ENCODE data around the gene ZRANB1. TPM values are rescaled to one million over a fixed set of nuclear protein-coding genes. Genes with fewer than 3 reads are reported as not detected.

Gene ZRANB1
- total RNA-seq, 1 experiment from 2014 or later = 22.6 TPM

- peaks cover 18% of the 10 kb centered on the region for H3K4me1 ChIP-seq (ENCODE audit: insufficient read depth, low read length, poor library complexity, severe bottlenecking)
- POLR2A ChIA-PET (ENCODE audit: low non-redundant PET) = no interaction called here
- DNase-seq (ENCODE audit: low spot score) = no peak
- CTCF ChIA-PET = no interaction called here
- H3K27ac ChIP-seq (ENCODE audit: low read depth, low read length, poor library complexity, severe bottlenecking) = no peak overlapping the region
- intact Hi-C loops (cut with micrococcal nuclease; ENCODE audit: unreplicated experiment) = no loop called here
- TF ChIP-seq CTCF (conservative IDR thresholded peaks at IDR 0.05; ENCODE audit: low read depth, low read length) (no peak), EZH2 (IDR thresholded peaks at IDR 0.05; ENCODE audit: borderline replicate concordance, low read depth, low read length, poor library complexity, severe bottlenecking) (no peak)
- H3K4me3 ChIP-seq (ENCODE audit: low read depth, low read length, poor library complexity, severe bottlenecking) = no peak overlapping the region
- H3K36me3 ChIP-seq (ENCODE audit: insufficient read depth, low read length, poor library complexity, severe bottlenecking) = no peaks in the 10 kb centered on the region
- H3K27me3 ChIP-seq (replicated peaks; ENCODE audit: insufficient read depth, low read depth, low read length, poor library complexity) = no peaks in the 10 kb centered on the region
- H3K9me3 ChIP-seq (ENCODE audit: low read depth, low read length, poor library complexity, severe bottlenecking) = no peaks in the 10 kb centered on the region
- no TSS peak for BruUV-seq (replicated peaks)
These were observed 71.1 kb downstream of the ZRANB1 start for GRCh38 chr10:125012851-125013528.

GRCh38 chr10:125013529-125013872 lies 71.6 kb downstream of the ZRANB1 start:
- no peak for TF ChIP-seq EZH2 (IDR thresholded peaks at IDR 0.05; ENCODE audit: borderline replicate concordance, low read depth, low read length, poor library complexity, severe bottlenecking)
- no peak for TF ChIP-seq CTCF (conservative IDR thresholded peaks at IDR 0.05; ENCODE audit: low read depth, low read length)
- DNase-seq (ENCODE audit: low spot score) = no peak
- no TSS peak for BruUV-seq (replicated peaks)
- Histone ChIP-seq H3K27ac (ENCODE audit: low read depth, low read length, poor library complexity, severe bottlenecking) (no peak overlapping the region), H3K4me3 (ENCODE audit: low read depth, low read length, poor library complexity, severe bottlenecking) (no peak overlapping the region), H3K4me1 (ENCODE audit: insufficient read depth, low read length, poor library complexity, severe bottlenecking) (peaks cover 19% of the 10 kb centered on the region), H3K9me3 (ENCODE audit: low read depth, low read length, poor library complexity, severe bottlenecking) (no peaks in the 10 kb centered on the region), H3K36me3 (ENCODE audit: insufficient read depth, low read length, poor library complexity, severe bottlenecking) (no peaks in the 10 kb centered on the region), H3K27me3 (replicated peaks; ENCODE audit: insufficient read depth, low read depth, low read length, poor library complexity) (no peaks in the 10 kb centered on the region)
- POLR2A ChIA-PET (ENCODE audit: low non-redundant PET) = no interaction called here
- CTCF ChIA-PET = no interaction called here
- intact Hi-C loops (cut with micrococcal nuclease; ENCODE audit: unreplicated experiment) = no loop called here

GRCh38 chr10:125014086-125014830 lies 72.3 kb downstream of the ZRANB1 start:
- Histone ChIP-seq H3K9me3 (ENCODE audit: low read depth, low read length, poor library complexity, severe bottlenecking) (no peaks in the 10 kb centered on the region), H3K4me3 (ENCODE audit: low read depth, low read length, poor library complexity, severe bottlenecking) (no peak overlapping the region), H3K4me1 (ENCODE audit: insufficient read depth, low read length, poor library complexity, severe bottlenecking) (peaks cover 26% of the 10 kb centered on the region), H3K36me3 (ENCODE audit: insufficient read depth, low read length, poor library complexity, severe bottlenecking) (no peaks in the 10 kb centered on the region), H3K27ac (ENCODE audit: low read depth, low read length, poor library complexity, severe bottlenecking) (no peak overlapping the region), H3K27me3 (replicated peaks; ENCODE audit: insufficient read depth, low read depth, low read length, poor library complexity) (no peaks in the 10 kb centered on the region)
- intact Hi-C loops (cut with micrococcal nuclease; ENCODE audit: unreplicated experiment) = no loop called here
- ChIA-PET CTCF (no interaction called here), POLR2A (ENCODE audit: low non-redundant PET) (no interaction called here)
- no TSS peak for BruUV-seq (replicated peaks)
- no peak for DNase-seq (ENCODE audit: low spot score)
- TF ChIP-seq CTCF (conservative IDR thresholded peaks at IDR 0.05; ENCODE audit: low read depth, low read length) (no peak), EZH2 (IDR thresholded peaks at IDR 0.05; ENCODE audit: borderline replicate concordance, low read depth, low read length, poor library complexity, severe bottlenecking) (no peak)

Data from A673 (cell line).